GM18499 (cell line): Measurements from ENCODE around the gene COL8A2.

ENCODE experiments used
- ATAC-seq: cut with Tn5 transposase; IDR thresholded peaks from one replicate; pipeline ENCODE4 v1.9.1; 2021; ENCODE audit warnings: moderate number of reproducible peaks; ENCODE audit not compliant: insufficient read depth, unreplicated experiment

The COL8A2 gene

DNA sequence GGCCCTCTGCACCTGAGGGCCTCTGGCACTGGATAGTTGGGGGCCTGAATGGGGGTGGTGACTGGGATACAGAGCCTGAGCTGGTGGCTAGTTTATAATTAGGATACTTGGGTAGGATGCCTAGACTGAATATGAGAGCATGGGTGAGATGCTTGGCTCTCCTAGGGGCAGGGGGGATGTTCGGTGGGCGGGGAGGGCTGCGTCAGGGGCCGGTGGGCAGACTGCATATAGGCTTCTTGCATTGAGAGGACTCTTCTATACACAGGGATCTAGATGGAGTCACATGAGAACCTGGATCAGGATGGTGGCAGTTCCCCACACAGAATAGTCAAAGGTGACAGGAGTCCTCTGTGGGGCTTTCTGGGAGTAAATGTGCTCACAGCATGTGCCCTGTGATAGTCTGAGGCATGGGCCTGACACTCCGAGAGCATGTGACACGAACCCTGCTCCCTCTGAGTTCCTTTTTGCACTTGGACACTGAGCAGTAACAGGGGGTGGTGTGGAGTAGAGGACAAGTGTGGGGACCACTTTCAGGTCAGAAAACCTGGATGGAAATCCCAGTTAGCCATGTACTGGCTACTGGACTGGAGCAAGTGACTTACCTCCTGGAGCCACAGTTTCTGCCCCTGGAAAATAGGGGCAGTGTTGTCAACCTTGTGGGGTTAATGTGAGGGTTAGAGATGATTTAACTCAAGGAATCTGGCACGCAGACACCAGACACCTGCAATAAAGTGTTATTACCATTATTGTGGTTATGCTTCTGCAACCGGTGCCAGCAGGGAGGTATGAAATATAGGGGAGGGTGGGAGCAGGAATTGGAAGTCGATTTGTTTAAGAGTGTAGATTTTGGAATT, 33.2 kb upstream of the COL8A2 start:
- ATAC-seq: no peak

DNA sequence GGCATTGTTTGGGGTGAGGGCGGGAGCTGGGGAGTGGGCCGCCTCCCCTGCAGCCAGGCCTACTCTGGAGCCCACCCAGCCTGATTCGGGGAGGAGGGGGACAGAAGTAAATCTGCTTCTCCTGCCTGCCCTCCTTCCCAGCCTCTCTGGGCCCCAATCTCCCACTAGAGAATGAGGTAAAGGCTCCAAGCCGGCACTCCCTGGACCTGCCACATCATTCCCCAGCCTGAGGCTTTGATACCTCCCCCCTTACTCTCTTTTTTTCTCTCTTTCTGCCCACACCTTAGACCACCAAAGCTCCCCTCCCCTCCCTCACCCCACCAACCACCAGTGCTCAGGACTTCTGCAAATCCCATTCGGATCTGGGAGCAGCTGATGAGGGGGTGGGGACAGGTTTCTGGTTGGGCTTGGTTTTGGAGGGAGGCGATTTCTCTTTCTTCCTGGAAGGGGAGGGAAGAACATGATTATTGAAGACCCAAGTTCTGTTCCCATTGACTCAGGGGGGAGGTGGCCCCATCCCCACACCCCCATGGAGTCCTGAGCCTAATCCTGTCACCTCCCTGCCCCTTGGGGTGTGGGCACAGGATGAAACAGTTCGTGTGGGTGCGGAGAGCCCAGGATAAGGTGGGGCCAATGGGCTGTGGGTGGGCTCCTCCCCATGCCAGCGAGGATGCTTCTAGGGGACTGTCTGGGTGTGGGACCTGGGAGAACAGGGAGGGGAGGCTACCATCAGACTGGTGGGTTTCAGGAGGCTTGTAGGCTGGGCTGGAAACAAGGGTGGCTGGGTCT, 32.3 kb upstream of the COL8A2 start:
- no peak for ATAC-seq

DNA sequence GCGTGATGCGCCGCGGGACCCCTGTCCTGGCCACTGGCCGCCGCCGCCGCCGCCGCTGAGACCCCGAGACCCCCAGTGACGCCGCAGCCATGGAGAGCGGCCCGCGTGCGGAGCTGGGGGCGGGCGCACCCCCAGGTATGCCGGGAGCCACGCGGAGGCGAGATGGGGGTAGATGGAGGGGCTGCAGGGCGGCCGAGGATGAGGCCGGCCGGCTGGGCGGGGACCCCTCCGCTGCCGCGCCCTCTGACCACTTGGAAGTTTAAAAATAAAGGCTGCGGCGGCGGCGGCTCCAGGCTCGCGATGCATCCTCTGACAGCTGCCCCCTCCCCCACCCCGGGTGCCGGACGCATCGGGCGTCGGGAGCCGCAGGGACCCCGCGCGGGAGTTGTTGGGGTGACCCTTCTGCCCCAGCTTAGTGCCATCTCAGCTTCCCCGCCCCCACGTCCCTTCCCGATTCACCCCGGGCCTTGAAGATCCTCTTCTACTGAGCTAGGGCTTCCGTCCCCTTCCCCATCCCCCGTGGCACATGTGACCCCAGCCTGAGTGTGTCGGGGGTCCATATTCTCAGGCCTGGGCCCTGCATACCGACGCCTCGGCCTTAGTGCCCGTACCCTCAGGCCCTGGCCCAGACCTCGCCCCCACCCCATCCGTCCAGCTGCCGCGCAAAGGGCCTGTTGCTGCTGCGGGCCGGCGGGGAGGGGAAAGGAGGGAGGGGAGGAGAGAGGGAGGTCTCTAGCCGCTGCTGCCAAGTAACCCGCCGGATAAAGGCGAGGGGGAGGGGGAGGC, 31.5 kb upstream of the COL8A2 start:
- ATAC-seq: no peak

- ATAC-seq: no peak
Observed at GRCh38 chr1:36155408-36156328, 30.6 kb upstream of the COL8A2 start, which contains the start of gene MAP7D1. Gene MAP7D1, plus strand, starts transcription at chr1:36156160. Its CDS starts 258 bp downstream, at chr1:36156418.

- ATAC-seq: no peak
Observed at GRCh38 chr1:36154765-36155407, 29.9 kb upstream of the COL8A2 start.

DNA sequence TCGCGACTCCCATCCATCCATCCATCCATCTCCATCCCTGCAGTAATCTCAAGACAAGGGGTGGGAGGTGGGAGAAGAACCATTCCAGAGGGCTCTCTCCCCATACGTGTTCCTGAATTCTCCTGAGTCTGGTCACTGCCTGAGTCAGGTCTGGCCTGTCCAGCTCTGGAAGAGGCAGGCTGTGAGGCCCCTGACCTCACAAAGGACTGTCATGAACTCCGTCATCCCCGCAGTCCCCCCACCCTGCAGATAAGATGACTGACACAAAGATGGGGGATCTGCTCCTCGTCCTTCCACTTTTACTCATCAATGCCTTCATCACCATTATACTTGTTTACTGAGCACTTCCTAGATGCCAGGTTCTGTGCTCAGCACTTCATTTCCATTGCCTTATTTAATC, 29.3 kb upstream of the COL8A2 start:
- no peak for ATAC-seq

- no peak for ATAC-seq
Observed at GRCh38 chr1:36153476-36153875, 28.5 kb upstream of the COL8A2 start.

DNA sequence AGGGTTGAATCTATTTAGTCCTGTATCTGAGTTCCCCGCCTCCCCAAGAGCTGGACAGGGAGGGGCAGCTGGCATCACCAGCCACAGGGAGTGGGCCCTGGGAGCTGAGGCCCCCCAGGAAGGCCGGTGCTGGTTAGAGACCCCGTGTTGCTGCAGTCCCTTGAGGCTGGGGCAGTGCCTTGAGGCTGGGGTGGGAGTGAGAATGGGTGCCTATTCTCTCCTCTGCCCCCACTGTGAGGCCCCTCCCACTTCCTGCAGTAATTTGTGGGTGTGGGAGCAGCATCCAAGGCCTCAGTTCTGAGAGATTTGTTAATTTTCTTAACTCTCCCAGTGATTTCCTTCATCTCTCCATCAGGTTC, 26.8 kb upstream of the COL8A2 start:
- ATAC-seq: no peak

- ATAC-seq: no peak
Observed at GRCh38 chr1:36151134-36151844, 26.3 kb upstream of the COL8A2 start.

GRCh38 chr1:36150296-36151133, 25.5 kb upstream of the COL8A2 start:
- no peak for ATAC-seq

DNA sequence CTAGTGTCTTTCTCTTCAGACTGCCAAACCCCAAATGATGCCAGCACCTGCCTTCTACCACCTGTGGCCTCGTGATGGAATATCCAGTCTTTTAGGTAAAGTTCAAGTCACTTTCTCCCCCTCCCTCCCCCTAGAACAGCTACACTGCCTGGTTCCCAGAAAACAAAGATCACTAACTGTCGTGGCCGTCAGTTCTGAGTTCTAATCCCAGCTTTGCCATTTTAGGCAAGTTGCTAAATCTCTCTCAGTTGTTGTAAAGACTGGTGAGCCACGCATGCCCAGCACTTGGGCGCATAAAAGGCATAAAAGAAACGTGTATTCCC, 24.9 kb upstream of the COL8A2 start:
- ATAC-seq: no peak

DNA sequence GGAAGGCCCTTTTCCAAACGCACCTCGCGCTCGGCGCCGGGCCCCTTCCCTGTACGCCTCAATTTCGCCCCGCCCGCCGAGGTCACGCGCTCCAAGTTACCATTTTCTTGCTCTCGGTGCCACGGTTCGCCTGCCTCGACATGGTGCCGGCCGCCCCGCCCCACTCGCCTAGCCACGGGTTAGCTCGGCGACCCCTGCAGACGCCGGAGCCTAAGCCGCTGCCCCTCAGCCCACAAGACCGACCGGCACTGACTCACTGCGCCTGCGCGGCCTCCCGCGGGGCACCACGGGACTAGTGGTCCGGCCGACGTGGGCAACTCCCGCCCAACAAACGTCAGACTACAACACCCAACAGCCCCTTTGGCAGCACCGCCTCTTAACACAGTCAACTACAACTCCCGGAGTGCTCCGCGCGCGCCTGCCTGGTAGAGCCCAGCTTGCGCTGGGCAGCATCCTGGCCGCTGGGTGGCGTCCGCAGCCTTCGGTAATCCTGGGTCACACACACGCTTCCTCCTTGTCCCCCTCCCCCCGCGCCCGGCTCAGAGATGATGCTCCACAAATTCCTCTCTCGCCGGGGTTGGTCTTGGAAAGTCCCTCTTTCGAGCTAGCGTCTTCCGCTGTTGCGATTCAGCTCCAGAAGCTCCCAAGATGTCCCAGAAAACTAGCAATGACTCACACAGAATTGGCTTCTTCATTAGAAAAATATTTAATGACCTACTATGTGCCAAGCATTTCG, 24.4 kb upstream of the COL8A2 start, which contains the start of gene TRAPPC3:
TRAPPC3 (minus strand) TSS at position 250 of the 736 bp plus-strand sequence; CDS start at position 142, 108 bp downstream.
- ATAC-seq: peak; percentile 79

GRCh38 chr1:36148821-36149236, 23.8 kb upstream of the COL8A2 start:
- no peak for ATAC-seq

- ATAC-seq: no peak
Observed at GRCh38 chr1:36144413-36144812, 19.4 kb upstream of the COL8A2 start.

GRCh38 chr1:36143424-36143823, 18.4 kb upstream of the COL8A2 start:
- ATAC-seq: no peak

DNA sequence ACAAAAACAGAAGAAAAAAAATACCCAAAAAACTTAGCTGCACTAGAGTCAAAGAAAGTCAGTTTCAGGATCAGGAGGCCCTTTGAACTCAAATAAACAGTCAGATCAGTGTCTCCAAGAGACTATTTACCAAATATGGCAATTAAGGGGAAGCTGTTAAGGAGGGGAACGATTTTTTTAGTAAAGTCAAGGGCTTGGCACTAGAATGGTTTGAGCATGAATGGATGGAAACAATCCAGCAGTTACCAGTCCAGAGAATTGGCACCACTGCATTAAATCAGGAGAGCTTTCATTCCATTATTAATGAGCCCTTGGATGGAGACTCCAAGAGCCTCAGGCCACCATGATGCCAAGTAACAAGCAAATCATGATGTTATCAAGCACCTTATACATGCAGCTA, 17.1 kb upstream of the COL8A2 start:
- ATAC-seq: no peak

- ATAC-seq: no peak
Observed at GRCh38 chr1:36139521-36139920, 14.5 kb upstream of the COL8A2 start.
